ENCODE results near the gene IFIT1. TPM values are rescaled to one million over a fixed set of nuclear protein-coding genes. Genes with fewer than 3 reads are reported as not detected.

The IFIT1 gene
- total RNA-seq, 1 donor, result 70.8 TPM

DNA sequence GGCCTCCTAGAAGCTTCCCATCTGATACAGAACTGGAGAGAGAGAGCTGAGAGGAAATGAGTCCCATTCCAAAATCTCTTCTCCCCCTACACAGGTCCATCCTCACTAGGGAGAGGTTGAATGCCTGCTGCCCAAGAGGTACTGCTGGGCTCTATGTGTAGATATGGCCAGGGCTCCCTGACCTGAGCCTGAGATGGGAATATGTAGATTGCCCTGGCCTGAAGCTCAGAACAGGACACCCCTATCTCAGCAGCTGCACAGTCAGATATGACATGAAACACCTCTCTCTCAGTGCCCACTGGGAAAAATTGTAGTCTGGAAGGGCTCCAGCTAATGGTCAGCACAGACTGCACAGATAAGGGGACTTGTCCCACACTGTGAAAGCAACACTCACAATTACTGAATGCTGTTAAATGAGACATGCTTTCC, 17.7 kb upstream of the IFIT1 start:
- no peak for DNase-seq (ENCODE audit: low read depth)
- no peak overlapping the region for H3K4me3 ChIP-seq (ENCODE audit: low read depth, low read length)
- TF ChIP-seq CTCF (IDR thresholded peaks at IDR 0.05; ENCODE audit: insufficient read depth, low read depth, low read length), result no peak

DNA sequence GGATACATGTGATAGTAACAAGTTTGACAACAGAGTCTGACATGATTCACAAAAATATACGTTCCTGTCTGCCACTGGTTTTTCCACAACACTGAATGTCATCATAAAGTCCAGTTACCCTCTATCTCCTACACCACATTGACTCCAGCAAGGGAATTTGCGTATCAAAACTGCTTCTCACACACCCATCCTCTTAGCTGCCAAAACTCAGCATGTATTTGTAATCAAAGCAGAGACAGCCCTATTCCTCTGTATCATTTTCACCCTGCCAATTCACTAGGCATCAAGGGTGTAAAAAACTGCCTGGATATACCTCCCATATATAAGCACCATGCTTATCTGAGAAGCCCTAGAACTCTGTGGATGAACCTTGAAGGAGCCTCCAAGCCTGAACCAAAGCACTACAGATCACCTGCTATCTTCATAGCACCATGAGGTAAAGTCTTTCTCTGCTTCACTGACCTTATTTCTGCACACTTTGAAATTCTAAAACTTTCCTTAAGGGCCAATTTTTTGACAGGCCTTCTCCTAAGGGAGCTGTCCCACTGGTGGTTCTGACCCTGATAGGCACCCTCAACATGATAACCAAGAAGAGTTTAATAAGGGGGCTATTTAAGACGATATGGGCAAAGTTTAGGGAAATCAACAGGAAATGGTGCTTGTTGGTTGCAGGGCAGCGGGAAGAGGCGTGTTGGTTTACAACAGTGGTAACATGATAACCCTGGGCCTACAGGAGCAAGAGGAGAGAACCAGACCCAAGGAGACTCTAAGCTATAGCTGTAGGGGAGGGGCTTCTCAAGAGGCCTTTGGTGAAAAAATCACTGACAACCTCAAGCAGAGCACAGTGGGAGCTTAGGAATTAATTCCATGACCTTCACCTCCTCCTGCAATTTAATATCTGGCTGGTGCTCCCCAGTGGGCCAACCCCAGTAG, 14.5 kb upstream of the IFIT1 start, which contains the start of gene IFIT1B:
IFIT1B (plus strand) TSS at position 352 of the 933 bp plus-strand sequence; CDS start at position 432, 80 bp downstream.
- H3K4me3 ChIP-seq (ENCODE audit: low read depth, low read length), result no peak within 1 kb of the TSS
- TF ChIP-seq CTCF (IDR thresholded peaks at IDR 0.05; ENCODE audit: insufficient read depth, low read depth, low read length), result no peak
- DNase-seq (ENCODE audit: low read depth), result no peak

- no peak for DNase-seq (ENCODE audit: low read depth)
- no peak overlapping the region for H3K4me3 ChIP-seq (ENCODE audit: low read depth, low read length)
- no peak for TF ChIP-seq CTCF (IDR thresholded peaks at IDR 0.05; ENCODE audit: insufficient read depth, low read depth, low read length)
Measured at GRCh38 chr10:89379103-89379502, 13.3 kb upstream of the IFIT1 start.

DNA sequence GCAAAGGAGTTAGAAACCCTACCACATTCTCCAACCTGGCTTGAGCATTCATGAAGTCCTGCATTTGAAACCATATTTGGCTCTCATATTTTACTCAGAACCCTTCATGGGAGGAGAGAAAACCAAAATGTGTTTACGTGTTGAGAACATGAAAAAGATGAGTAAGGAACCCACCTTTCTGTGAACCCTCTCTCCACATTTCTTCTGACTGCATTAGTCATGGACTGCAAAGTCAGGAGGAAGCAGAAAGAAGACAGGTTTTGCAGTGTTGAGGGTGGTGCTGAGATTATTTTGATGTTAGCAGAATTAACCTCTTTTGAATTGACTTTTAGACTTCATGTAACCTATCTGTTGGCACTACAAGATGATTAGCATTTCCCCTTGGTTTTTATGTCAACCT, 9.7 kb upstream of the IFIT1 start:
- DNase-seq (ENCODE audit: low read depth), result no peak
- no peak overlapping the region for H3K4me3 ChIP-seq (ENCODE audit: low read depth, low read length)
- no peak for TF ChIP-seq CTCF (IDR thresholded peaks at IDR 0.05; ENCODE audit: insufficient read depth, low read depth, low read length)

DNA sequence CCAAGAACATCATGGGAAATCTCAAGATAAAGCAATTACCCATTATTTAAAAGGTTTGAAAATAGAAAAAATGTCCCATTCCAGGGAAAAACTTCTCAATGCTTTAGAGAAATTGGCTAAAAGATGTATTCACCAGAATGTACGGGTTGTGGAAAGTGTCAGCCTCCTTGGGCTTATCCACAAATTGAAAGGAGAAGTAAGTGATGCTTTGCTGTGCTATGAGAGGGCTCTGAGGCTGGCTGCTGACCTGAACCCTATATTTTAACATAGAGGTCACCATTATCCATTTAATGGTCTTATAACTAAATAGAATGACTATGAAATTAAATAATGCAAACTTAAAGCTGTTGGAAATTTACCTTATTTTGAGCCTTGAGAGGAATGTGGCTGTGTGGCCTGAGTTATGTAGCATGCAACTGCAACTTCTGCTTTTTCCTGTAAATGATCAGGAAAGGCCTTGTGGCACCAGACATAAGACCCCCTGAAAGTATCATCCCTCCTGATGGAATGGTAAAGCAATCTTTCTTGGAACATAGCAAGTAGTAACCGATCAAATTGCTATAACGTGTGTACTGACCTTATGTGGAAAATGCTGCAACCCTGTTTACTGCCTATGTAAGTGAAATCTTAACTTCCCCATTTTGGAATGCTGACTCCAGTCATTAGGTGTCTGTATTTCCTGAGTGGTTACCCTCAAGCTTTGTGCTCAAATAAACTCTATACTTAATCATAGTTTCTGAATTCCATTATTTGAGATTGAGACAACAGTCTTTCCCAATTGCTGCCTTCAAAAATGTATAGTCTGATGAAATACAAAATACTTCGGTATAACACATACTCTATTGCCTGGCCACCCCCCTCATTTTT, 7.7 kb upstream of the IFIT1 start:
- no peak overlapping the region for H3K4me3 ChIP-seq (ENCODE audit: low read depth, low read length)
- no peak for TF ChIP-seq CTCF (IDR thresholded peaks at IDR 0.05; ENCODE audit: insufficient read depth, low read depth, low read length)
- no peak for DNase-seq (ENCODE audit: low read depth)

DNA sequence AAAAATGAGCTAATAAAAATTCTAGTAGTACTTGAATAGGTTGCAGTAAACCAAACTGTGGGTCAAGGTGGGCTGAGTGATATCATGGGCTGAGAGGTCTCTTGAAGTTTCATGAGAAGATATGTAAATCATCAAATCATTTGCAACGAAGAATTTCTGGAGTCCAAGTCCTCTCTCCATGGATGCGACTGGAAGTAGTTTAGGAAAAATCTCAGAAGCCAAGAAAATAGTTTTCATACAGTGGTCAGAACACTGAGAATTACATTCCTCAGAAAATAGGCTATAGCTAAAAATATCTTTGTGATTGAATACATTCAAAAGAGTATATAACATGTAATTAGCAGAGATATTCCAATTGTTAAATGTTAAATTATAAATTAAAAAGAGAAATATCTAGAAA, 3.6 kb upstream of the IFIT1 start:
- H3K4me3 ChIP-seq (ENCODE audit: low read depth, low read length), result no peak overlapping the region
- no peak for TF ChIP-seq CTCF (IDR thresholded peaks at IDR 0.05; ENCODE audit: insufficient read depth, low read depth, low read length)
- no peak for DNase-seq (ENCODE audit: low read depth)
